Neural cell (in vitro differentiated cells): ENCODE results near the gene MYO7A. TPM values are rescaled to one million over a fixed set of nuclear protein-coding genes. Genes with fewer than 3 reads are reported as not detected.

Source experiments
- H2AFZ ChIP-seq: fragments of 200-600, 300-800 bp; sonication (generic), shearing (Covaris generic); 2 replicates; pipeline ENCODE4 v1.6.0; 2014; ENCODE audit warnings: low read depth, mild to moderate bottlenecking, antibody characterized with exemption, low read length, moderate library complexity
- H3F3A ChIP-seq: fragments of 200-600 bp; shearing (Covaris generic); 2 replicates; pipeline ENCODE4 v1.6.1; 2016; ENCODE audit warnings: mild to moderate bottlenecking, moderate library complexity, mixed read lengths, antibody characterized with exemption, low read length; ENCODE audit not compliant: insufficient read depth, poor library complexity, severe bottlenecking
- H3K27ac ChIP-seq: fragments of 200-600, 300-800 bp; sonication (generic), shearing (Covaris generic); 2 replicates; pipeline ENCODE4 v1.5.1; 2014; ENCODE audit warnings: mild to moderate bottlenecking, low read length, moderate library complexity
- H3K27me3 ChIP-seq: fragments of 300-800, 200-600 bp; sonication (generic), shearing (Covaris generic); 2 replicates; pipeline ENCODE4 v1.6.0; 2014; ENCODE audit warnings: mild to moderate bottlenecking, low read depth, low read length, moderate library complexity; ENCODE audit not compliant: insufficient read depth
- H3K36me3 ChIP-seq: fragments of 300-800, 200-600 bp; sonication (generic), shearing (Covaris generic); 2 replicates; pipeline ENCODE4 v1.5.1; 2014; ENCODE audit warnings: mild to moderate bottlenecking, antibody characterized with exemption, low read length, moderate library complexity; ENCODE audit not compliant: insufficient read depth
- H3K4me2 ChIP-seq: fragments of 300-800, 200-600 bp; sonication (generic), shearing (Covaris generic); 2 replicates; pipeline ENCODE4 v1.6.0; 2014; ENCODE audit warnings: mild to moderate bottlenecking, low read length
- H3K4me3 ChIP-seq: fragments of 300-800, 200-600 bp; sonication (generic), shearing (Covaris generic); 2 replicates; pipeline ENCODE4 v1.5.1; 2014; ENCODE audit warnings: mild to moderate bottlenecking, low read length, moderate library complexity
- H3K79me2 ChIP-seq: fragments of 200-600 bp; shearing (Covaris generic); replicated peaks from 2 replicates; pipeline ENCODE4 v1.6.0; 2014; ENCODE audit warnings: mild to moderate bottlenecking, low read length, moderate library complexity; ENCODE audit not compliant: insufficient read depth
- H3K9ac ChIP-seq: fragments of 300-800, 200-600 bp; sonication (generic), shearing (Covaris generic); 2 replicates; pipeline ENCODE4 v1.6.1; 2016; ENCODE audit warnings: mild to moderate bottlenecking, low read length, mixed read lengths
- H3K9me2 ChIP-seq: fragments of 200-600 bp; shearing (Covaris generic); 2 replicates; pipeline ENCODE4 v1.6.1; 2016; ENCODE audit warnings: mild to moderate bottlenecking, low read length, mixed read lengths; ENCODE audit not compliant: insufficient read depth
- H3K9me3 ChIP-seq: fragments of 200-600, 300-800 bp; sonication (generic), shearing (Covaris generic); 2 replicates; pipeline ENCODE4 v1.6.1; 2016; ENCODE audit warnings: mild to moderate bottlenecking, mixed run types, low read length, moderate library complexity, mixed read lengths
- H4K20me1 ChIP-seq: fragments of 200-600 bp; shearing (Covaris generic); 2 replicates; pipeline ENCODE4 v1.6.1; 2016; ENCODE audit warnings: mild to moderate bottlenecking, mixed run types; ENCODE audit not compliant: insufficient read depth
- CTCF ChIP-seq: fragments of 450-650 bp; IDR thresholded peaks from 2 replicates; pipeline ENCODE4 v1.5.1; 2014; ENCODE audit warnings: antibody characterized with exemption, mild to moderate bottlenecking, moderate library complexity; ENCODE audit not compliant: poor library complexity, severe bottlenecking
- EP300 ChIP-seq: fragments of 450-650 bp; conservative IDR thresholded peaks from 2 replicates; pipeline ENCODE4 v1.6.1; 2014; ENCODE audit warnings: antibody characterized with exemption, mild to moderate bottlenecking, moderate library complexity; ENCODE audit not compliant: poor library complexity, severe bottlenecking
- EZH2 ChIP-seq: fragments of 200-600, 300-800 bp; shearing (Covaris generic), sonication (generic); IDR thresholded peaks from 2 replicates; pipeline ENCODE4 v1.6.1; 2014; ENCODE audit warnings: antibody characterized with exemption, low read length, borderline replicate concordance, mild to moderate bottlenecking; ENCODE audit not compliant: insufficient read depth, poor library complexity, severe bottlenecking
- MXI1 ChIP-seq: fragments of 450-650 bp; conservative IDR thresholded peaks from 2 replicates; pipeline ENCODE4 v1.6.1; 2014; ENCODE audit warnings: antibody characterized with exemption, mild to moderate bottlenecking; ENCODE audit not compliant: poor library complexity, severe bottlenecking
- POLR2AphosphoS5 ChIP-seq: IDR thresholded peaks from 2 replicates; pipeline ENCODE4 v1.6.1; 2012
- RAD21 ChIP-seq: fragments of 450-650 bp; conservative IDR thresholded peaks from 2 replicates; pipeline ENCODE4 v1.6.1; 2014; ENCODE audit warnings: antibody characterized with exemption, mild to moderate bottlenecking, moderate library complexity
- REST ChIP-seq: IDR thresholded peaks from 2 replicates; pipeline ENCODE4 v1.6.1; 2012; ENCODE audit warnings: borderline replicate concordance
- SMC3 ChIP-seq: fragments of 450-650 bp; conservative IDR thresholded peaks from 2 replicates; pipeline ENCODE4 v1.6.1; 2014; ENCODE audit warnings: antibody characterized with exemption, mild to moderate bottlenecking, moderate library complexity; ENCODE audit not compliant: poor library complexity
- TAF1 ChIP-seq: IDR thresholded peaks from 2 replicates; pipeline ENCODE4 v1.6.1; 2012; ENCODE audit warnings: low read depth
- polyA plus RNA-seq: library from polyadenylated mRNA; depleted of rRNA; stranded (reverse); fragments of >200 nt; gene quantifications from 2 replicates; pipeline ENCODE4 v1.2.3, GENCODE V29; 2014

The MYO7A gene
- polyA plus RNA-seq, 1 donor from 2014 or later, result 0.61 TPM

GRCh38 chr11:77152846-77153245, 24.8 kb downstream of the MYO7A start:
- H3K9me3 ChIP-seq, result no peaks in the 10 kb centered on the region
- no peak for TF ChIP-seq EP300
- no peak for TF ChIP-seq SMC3
- no peak for TF ChIP-seq RAD21
- no peak for TF ChIP-seq TAF1
- TF ChIP-seq REST, result no peak
- TF ChIP-seq CTCF, result no peak
- no peak for TF ChIP-seq MXI1
- TF ChIP-seq POLR2AphosphoS5, result no peak
- no peak for TF ChIP-seq EZH2
- H4K20me1 ChIP-seq, result no peaks in the 10 kb centered on the region
- no peaks in the 10 kb centered on the region for H3K27me3 ChIP-seq
- H3K4me2 ChIP-seq, result no peak overlapping the region
- H3K27ac ChIP-seq, result no peak overlapping the region
- no peak overlapping the region for H3K9ac ChIP-seq
- H3F3A ChIP-seq, result no peaks in the 10 kb centered on the region
- H3K79me2 ChIP-seq, result no peaks in the 10 kb centered on the region
- no peak overlapping the region for H3K4me3 ChIP-seq
- H2AFZ ChIP-seq, result no peak overlapping the region
- no peaks in the 10 kb centered on the region for H3K36me3 ChIP-seq
- H3K9me2 ChIP-seq, result no peaks in the 10 kb centered on the region

DNA sequence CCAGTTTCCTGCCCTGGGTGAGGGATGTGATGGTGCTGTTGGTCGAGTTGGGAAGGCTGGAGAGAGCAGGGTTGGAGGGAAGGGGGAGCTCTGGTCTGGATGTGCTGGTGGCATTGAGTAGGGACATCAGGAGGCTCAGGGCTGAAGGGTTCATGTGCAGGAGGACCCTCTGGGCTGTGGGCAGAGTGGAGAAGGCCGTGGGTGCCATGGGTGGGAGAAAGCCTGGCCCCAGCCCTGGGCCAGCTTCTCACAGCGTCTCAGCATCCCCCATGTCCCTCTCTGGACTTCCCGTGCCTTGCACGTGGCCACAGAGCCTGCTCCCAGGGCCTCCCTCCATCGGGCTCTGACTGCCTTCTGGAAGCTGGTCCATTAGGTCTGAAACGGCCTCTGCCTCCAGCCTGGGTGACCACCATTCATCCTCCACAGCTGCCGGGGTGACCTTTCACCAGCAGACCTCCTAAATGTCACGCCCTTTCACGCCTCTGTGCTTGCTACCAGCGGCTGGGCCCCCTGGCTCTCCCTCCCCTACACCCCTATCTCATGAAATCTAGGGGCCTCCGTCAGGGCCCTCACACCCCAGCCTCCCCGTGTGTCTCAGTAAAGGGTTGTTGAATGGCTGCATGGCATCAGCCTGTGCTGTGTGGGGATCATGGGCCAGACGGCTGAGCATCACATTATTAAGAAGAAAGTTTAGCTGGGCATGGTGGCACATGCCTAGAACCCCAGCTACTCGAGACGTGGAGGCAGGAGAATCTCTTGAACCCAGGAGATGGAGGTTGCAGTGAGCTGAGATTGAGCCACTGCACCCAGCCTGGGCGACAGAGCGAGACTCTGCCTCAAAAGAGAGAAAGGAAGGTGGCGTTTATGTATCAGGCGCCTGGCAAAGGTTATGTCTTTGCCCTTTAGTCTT, 25.5 kb downstream of the MYO7A start:
- Histone ChIP-seq H2AFZ (no peak overlapping the region), H3K4me2 (no peak overlapping the region), H3K4me3 (no peak overlapping the region), H3K9ac (no peak overlapping the region), H3F3A (no peaks in the 10 kb centered on the region), H3K79me2 (no peaks in the 10 kb centered on the region), H3K36me3 (no peaks in the 10 kb centered on the region), H3K9me2 (no peaks in the 10 kb centered on the region), H3K27ac (no peak overlapping the region), H4K20me1 (no peaks in the 10 kb centered on the region), H3K27me3 (no peaks in the 10 kb centered on the region), H3K9me3 (no peaks in the 10 kb centered on the region)
- TF ChIP-seq TAF1 (no peak), MXI1 (no peak), CTCF (no peak), EP300 (no peak), POLR2AphosphoS5 (no peak), SMC3 (no peak), REST (no peak), EZH2 (no peak), RAD21 (no peak)
